IMR-90 (cell line): ENCODE measurements around the gene NSUN6.
"Not testable (repeated sequence)": the region's sequence is repeated elsewhere in the genome, so short reads cannot be mapped to it uniquely, and the experiment has no call there.

ENCODE experiments used
- MAZ ChIP-seq: IDR thresholded peaks from 2 replicates; pipeline ENCODE4 v1.6.1; 2012; ENCODE audit warnings: low read depth, mild to moderate bottlenecking, low read length, improper control_type of control experiment, moderate library complexity, borderline replicate concordance
- MXI1 ChIP-seq: IDR thresholded peaks from 2 replicates; pipeline ENCODE4 v1.6.1; 2012; ENCODE audit warnings: low read depth, mild to moderate bottlenecking, low read length, moderate library complexity, borderline replicate concordance
- POLR2A ChIP-seq: IDR thresholded peaks from 2 replicates; pipeline ENCODE4 v1.6.1; 2012; ENCODE audit warnings: mild to moderate bottlenecking, low read depth, low read length
- RAD21 ChIP-seq: IDR thresholded peaks from 2 replicates; pipeline ENCODE4 v1.6.1; 2012; ENCODE audit warnings: low read length, improper control_type of control experiment
- RFX5 ChIP-seq: IDR thresholded peaks from 2 replicates; pipeline ENCODE4 v1.8.0; 2012; ENCODE audit warnings: low read depth, mild to moderate bottlenecking, low read length, moderate library complexity
- TF ChIP-seq, protein P1 (sequence below): conservative IDR thresholded peaks from 2 replicates; pipeline ENCODE4 v1.5.1; 2012; ENCODE audit warnings: mild to moderate bottlenecking, low read depth, low read length, improper control_type of control experiment
- TF ChIP-seq, protein P2 (sequence below): fragments of 150-350 bp; IDR thresholded peaks from 2 replicates; pipeline ENCODE4 v1.6.1; 2017; ENCODE audit warnings: mild to moderate bottlenecking, antibody characterized with exemption, low read length, low read depth

DNA sequence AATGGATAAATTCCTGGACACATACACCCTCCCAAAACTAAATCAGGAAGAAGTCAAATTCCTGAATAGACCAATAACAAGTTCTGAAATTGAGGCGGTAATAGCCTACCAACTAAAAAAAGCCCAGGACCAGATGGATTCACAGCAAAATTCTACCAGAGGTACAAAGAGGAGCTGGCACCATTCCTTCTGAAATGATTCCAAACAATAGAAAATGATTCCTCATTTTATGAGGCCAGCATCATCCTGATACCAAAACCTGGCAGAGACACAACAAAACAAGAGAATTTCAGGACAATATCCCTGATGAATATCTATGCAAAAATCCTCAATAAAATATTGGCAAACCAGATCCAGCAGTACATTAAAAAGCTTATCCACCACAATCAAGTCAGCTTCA is 60.2 kb downstream of the NSUN6 start:
- not testable (repeated sequence) for TF ChIP-seq RAD21, MXI1, RFX5, POLR2A, MAZ
- TF ChIP-seq, protein P1, sequence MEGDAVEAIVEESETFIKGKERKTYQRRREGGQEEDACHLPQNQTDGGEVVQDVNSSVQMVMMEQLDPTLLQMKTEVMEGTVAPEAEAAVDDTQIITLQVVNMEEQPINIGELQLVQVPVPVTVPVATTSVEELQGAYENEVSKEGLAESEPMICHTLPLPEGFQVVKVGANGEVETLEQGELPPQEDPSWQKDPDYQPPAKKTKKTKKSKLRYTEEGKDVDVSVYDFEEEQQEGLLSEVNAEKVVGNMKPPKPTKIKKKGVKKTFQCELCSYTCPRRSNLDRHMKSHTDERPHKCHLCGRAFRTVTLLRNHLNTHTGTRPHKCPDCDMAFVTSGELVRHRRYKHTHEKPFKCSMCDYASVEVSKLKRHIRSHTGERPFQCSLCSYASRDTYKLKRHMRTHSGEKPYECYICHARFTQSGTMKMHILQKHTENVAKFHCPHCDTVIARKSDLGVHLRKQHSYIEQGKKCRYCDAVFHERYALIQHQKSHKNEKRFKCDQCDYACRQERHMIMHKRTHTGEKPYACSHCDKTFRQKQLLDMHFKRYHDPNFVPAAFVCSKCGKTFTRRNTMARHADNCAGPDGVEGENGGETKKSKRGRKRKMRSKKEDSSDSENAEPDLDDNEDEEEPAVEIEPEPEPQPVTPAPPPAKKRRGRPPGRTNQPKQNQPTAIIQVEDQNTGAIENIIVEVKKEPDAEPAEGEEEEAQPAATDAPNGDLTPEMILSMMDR: not testable (repeated sequence)
- TF ChIP-seq, protein P2, sequence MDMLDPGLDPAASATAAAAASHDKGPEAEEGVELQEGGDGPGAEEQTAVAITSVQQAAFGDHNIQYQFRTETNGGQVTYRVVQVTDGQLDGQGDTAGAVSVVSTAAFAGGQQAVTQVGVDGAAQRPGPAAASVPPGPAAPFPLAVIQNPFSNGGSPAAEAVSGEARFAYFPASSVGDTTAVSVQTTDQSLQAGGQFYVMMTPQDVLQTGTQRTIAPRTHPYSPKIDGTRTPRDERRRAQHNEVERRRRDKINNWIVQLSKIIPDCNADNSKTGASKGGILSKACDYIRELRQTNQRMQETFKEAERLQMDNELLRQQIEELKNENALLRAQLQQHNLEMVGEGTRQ: not testable (repeated sequence)
